Measurements from ENCODE around the gene M6PR.

- TF ChIP-seq CTCF (IDR thresholded peaks at IDR 0.05), result no peak
- TF ChIP-seq POLR2A (IDR thresholded peaks at IDR 0.05; ENCODE audit: low read depth), result no peak
Measured at GRCh38 chr12:8941691-8942478, 7.6 kb downstream of the M6PR start.
